Loucy (cell line): ENCODE measurements around the gene SKI.

Experiments used
- H2AFZ ChIP-seq: fragments of 200-600 bp; sonication (generic); 2 replicates; pipeline ENCODE4 v1.6.0; 2016; ENCODE audit warnings: antibody characterized with exemption, mild to moderate bottlenecking, low read length, moderate library complexity
- H3F3A ChIP-seq: fragments of 200-600 bp; 2 replicates; pipeline ENCODE4 v1.6.0; 2016; ENCODE audit warnings: antibody characterized with exemption, low read depth, mild to moderate bottlenecking
- H3K27me3 ChIP-seq: fragments of 200-600 bp; sonication (generic); 2 replicates; pipeline ENCODE4 v1.6.1; 2014; ENCODE audit warnings: low read length, mild to moderate bottlenecking; ENCODE audit not compliant: insufficient read depth, poor library complexity, severe bottlenecking
- H3K36me3 ChIP-seq: fragments of 200-600 bp; sonication (generic); 2 replicates; pipeline ENCODE4 v1.6.1; 2016; ENCODE audit warnings: low read length; ENCODE audit not compliant: insufficient read depth
- H3K4me1 ChIP-seq: fragments of 200-600 bp; sonication (generic); 2 replicates; pipeline ENCODE4 v1.5.1; 2014; ENCODE audit warnings: low read length, mild to moderate bottlenecking; ENCODE audit not compliant: insufficient read depth, poor library complexity, severe bottlenecking
- H3K4me2 ChIP-seq: fragments of 200-600 bp; sonication (generic); 2 replicates; pipeline ENCODE4 v1.6.0; 2014; ENCODE audit warnings: antibody characterized with exemption, low read length, low read depth, mild to moderate bottlenecking; ENCODE audit not compliant: poor library complexity, severe bottlenecking
- H3K4me3 ChIP-seq: fragments of 200-600 bp; sonication (generic); 2 replicates; pipeline ENCODE4 v1.5.1; 2014; ENCODE audit warnings: low read length, mild to moderate bottlenecking, mixed read lengths; ENCODE audit not compliant: poor library complexity, severe bottlenecking
- H3K79me2 ChIP-seq: fragments of 200-600 bp; sonication (generic); 2 replicates; pipeline ENCODE4 v1.6.1; 2014; ENCODE audit warnings: low read length; ENCODE audit not compliant: insufficient read depth
- H3K9ac ChIP-seq: fragments of 200-600 bp; sonication (generic); 2 replicates; pipeline ENCODE4 v1.6.0; 2014; ENCODE audit warnings: mild to moderate bottlenecking, low read depth, low read length, moderate library complexity; ENCODE audit not compliant: poor library complexity, severe bottlenecking
- H3K9me2 ChIP-seq: fragments of 200-600 bp; sonication (generic); replicated peaks from 2 replicates; pipeline ENCODE4 v1.6.1; 2016; ENCODE audit warnings: low read depth, low read length, mixed read lengths
- H3K9me3 ChIP-seq: fragments of 200-600 bp; sonication (generic); 2 replicates; pipeline ENCODE4 v1.6.1; 2014; ENCODE audit warnings: mild to moderate bottlenecking, antibody characterized with exemption, low read length, low read depth; ENCODE audit not compliant: insufficient read depth
- H4K20me1 ChIP-seq: fragments of 200-600 bp; sonication (generic); 2 replicates; pipeline ENCODE4 v1.6.0; 2014; ENCODE audit warnings: antibody characterized with exemption, low read length, mild to moderate bottlenecking; ENCODE audit not compliant: insufficient read depth, poor library complexity, severe bottlenecking
- CTCF ChIP-seq: fragments of 200-600 bp; sonication (generic); conservative IDR thresholded peaks from 2 replicates; pipeline ENCODE4 v1.5.1; 2014; ENCODE audit warnings: mild to moderate bottlenecking, antibody characterized with exemption, low read length
- EZH2phosphoT487 ChIP-seq: fragments of 200-600 bp; IDR thresholded peaks from 2 replicates; pipeline ENCODE4 v1.6.1; 2018; ENCODE audit warnings: antibody characterized with exemption, mild to moderate bottlenecking, moderate library complexity, borderline replicate concordance

SKI gene

GRCh38 chr1:2350911-2351655, 123.0 kb downstream of the SKI start:
- no peak overlapping the region for H3K4me3 ChIP-seq
- H3K9me3 ChIP-seq: no peaks in the 10 kb centered on the region
- H3F3A ChIP-seq: no peaks in the 10 kb centered on the region
- TF ChIP-seq CTCF: no peak
- TF ChIP-seq EZH2phosphoT487: no peak
- no peak overlapping the region for H3K4me2 ChIP-seq
- no peaks in the 10 kb centered on the region for H3K36me3 ChIP-seq
- H2AFZ ChIP-seq: no peak overlapping the region
- no peaks in the 10 kb centered on the region for H3K9me2 ChIP-seq
- no peaks in the 10 kb centered on the region for H3K27me3 ChIP-seq
- no peaks in the 10 kb centered on the region for H3K4me1 ChIP-seq
- no peaks in the 10 kb centered on the region for H3K79me2 ChIP-seq
- no peak overlapping the region for H3K9ac ChIP-seq
- H4K20me1 ChIP-seq: no peaks in the 10 kb centered on the region

- Histone ChIP-seq H3K4me2 (no peak overlapping the region), H3K9ac (no peak overlapping the region)
- TF ChIP-seq CTCF: no peak
- TF ChIP-seq EZH2phosphoT487: no peak
These were observed 123.6 kb downstream of the SKI start for GRCh38 chr1:2351723-2352122.

GRCh38 chr1:2352341-2352896, 124.3 kb downstream of the SKI start:
- Histone ChIP-seq H3K9me2 (no peaks in the 10 kb centered on the region), H2AFZ (no peak overlapping the region), H3K4me3 (no peak overlapping the region), H3K79me2 (no peaks in the 10 kb centered on the region), H3K4me1 (no peaks in the 10 kb centered on the region), H3K4me2 (no peak overlapping the region), H3F3A (no peaks in the 10 kb centered on the region), H3K9ac (no peak overlapping the region), H3K36me3 (no peaks in the 10 kb centered on the region), H3K9me3 (no peaks in the 10 kb centered on the region), H3K27me3 (no peaks in the 10 kb centered on the region), H4K20me1 (no peaks in the 10 kb centered on the region)
- TF ChIP-seq EZH2phosphoT487 (no peak), CTCF (no peak)

More at GRCh38 chr1:2351723-2352122, 123.6 kb downstream of the SKI start:
- H2AFZ ChIP-seq: no peak overlapping the region
- H4K20me1 ChIP-seq: no peaks in the 10 kb centered on the region
- H3K79me2 ChIP-seq: no peaks in the 10 kb centered on the region
- H3F3A ChIP-seq: no peaks in the 10 kb centered on the region
- no peaks in the 10 kb centered on the region for H3K4me1 ChIP-seq
- H3K4me3 ChIP-seq: no peak overlapping the region
- no peaks in the 10 kb centered on the region for H3K9me3 ChIP-seq
- H3K9me2 ChIP-seq: no peaks in the 10 kb centered on the region
- H3K27me3 ChIP-seq: no peaks in the 10 kb centered on the region
- H3K36me3 ChIP-seq: no peaks in the 10 kb centered on the region
